Lower lobe of right lung (tissue), 2 donors: Measurements from ENCODE around the gene ARHGEF1. TPM values are rescaled to one million over a fixed set of nuclear protein-coding genes. Genes with fewer than 3 reads are reported as not detected.
A peak's percentile ranks its signal among the peaks of the same experiment; 100 is the strongest.

ENCODE experiments used
- ATAC-seq, 2 donors: fragments of 200-7000 bp; cut with Tn5 transposase; one replicate each; pipeline ENCODE4 v1.9.1; 2020 to 2022; ENCODE audit warnings: mild to moderate bottlenecking in 2 of 2, moderate library complexity in 2 of 2
- DNase-seq: peaks from one replicate; pipeline ENCODE4 v3.0.0-alpha.2; 2020
- H3K27ac ChIP-seq: fragments of 200-600 bp; one replicate; pipeline ENCODE4 v1.8.0; 2022
- H3K27me3 ChIP-seq: fragments of 200-600 bp; one replicate; pipeline ENCODE4 v1.8.0; 2022; ENCODE audit warnings: low read depth
- H3K36me3 ChIP-seq: fragments of 200-600 bp; one replicate; pipeline ENCODE4 v1.8.0; 2022; ENCODE audit warnings: mild to moderate bottlenecking
- H3K4me1 ChIP-seq: fragments of 200-600 bp; one replicate; pipeline ENCODE4 v1.8.0; 2022
- H3K4me3 ChIP-seq: fragments of 200-600 bp; one replicate; pipeline ENCODE4 v1.8.0; 2022; ENCODE audit warnings: mild to moderate bottlenecking
- H3K9me3 ChIP-seq: fragments of 200-600 bp; one replicate; pipeline ENCODE4 v1.8.0; 2022
- intact Hi-C: fragments of 100-400 bp; cut with DNase I; formaldehyde crosslinking; loops from one replicate; pipeline ENCODE4 v1.11.0; 2022
- total RNA-seq: library from RNA; stranded (reverse); fragmentation: NEBNext Ultra II Directional; extraction: Animal tissue kit (Norgen Biotek cat#: 25700); gene quantifications from one replicate; pipeline ENCODE4 v1.2.1, GENCODE V29; 2021
- TF ChIP-seq, protein P1 (sequence below): fragments of 200-600 bp; IDR thresholded peaks from one replicate; pipeline ENCODE4 v1.8.0; 2022; ENCODE audit warnings: antibody characterized with exemption, mild to moderate bottlenecking
- donor health status: DM: no; HTN: yes; CAD: no; lungs with severe emphysema.

Gene ARHGEF1
- total RNA-seq, 1 donor from 2014 or later, result 206 TPM

DNA sequence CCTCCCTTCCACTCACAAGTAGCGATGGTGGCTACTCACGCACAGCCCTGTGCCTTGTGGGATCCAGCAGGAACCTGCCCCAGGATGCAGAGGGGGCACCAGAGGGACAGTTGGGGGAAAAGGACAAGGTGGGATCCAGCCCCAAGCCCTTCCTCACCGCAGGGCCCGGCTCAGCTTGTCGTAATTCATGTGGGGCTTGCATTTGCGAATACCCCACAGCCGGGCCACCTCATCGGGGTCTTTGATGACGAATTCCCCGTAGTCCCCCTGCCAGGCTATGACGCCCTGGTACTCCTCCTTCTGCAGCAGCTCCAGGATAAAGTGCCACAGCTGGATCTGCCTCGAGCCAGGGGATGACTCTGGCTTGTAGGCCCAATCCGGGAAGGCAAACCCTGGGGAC lies 26.7 kb downstream of the ARHGEF1 start:
- DNase-seq, result no peak
- H3K27me3 ChIP-seq, result peaks cover 20% of the 10 kb centered on the region
- peaks cover 28% of the 10 kb centered on the region for H3K36me3 ChIP-seq
- peaks cover 5% of the 10 kb centered on the region for H3K4me1 ChIP-seq
- TF ChIP-seq, protein P1, sequence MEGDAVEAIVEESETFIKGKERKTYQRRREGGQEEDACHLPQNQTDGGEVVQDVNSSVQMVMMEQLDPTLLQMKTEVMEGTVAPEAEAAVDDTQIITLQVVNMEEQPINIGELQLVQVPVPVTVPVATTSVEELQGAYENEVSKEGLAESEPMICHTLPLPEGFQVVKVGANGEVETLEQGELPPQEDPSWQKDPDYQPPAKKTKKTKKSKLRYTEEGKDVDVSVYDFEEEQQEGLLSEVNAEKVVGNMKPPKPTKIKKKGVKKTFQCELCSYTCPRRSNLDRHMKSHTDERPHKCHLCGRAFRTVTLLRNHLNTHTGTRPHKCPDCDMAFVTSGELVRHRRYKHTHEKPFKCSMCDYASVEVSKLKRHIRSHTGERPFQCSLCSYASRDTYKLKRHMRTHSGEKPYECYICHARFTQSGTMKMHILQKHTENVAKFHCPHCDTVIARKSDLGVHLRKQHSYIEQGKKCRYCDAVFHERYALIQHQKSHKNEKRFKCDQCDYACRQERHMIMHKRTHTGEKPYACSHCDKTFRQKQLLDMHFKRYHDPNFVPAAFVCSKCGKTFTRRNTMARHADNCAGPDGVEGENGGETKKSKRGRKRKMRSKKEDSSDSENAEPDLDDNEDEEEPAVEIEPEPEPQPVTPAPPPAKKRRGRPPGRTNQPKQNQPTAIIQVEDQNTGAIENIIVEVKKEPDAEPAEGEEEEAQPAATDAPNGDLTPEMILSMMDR, result no peak
- H3K9me3 ChIP-seq, result no peaks in the 10 kb centered on the region
- no peak overlapping the region for H3K27ac ChIP-seq
- intact Hi-C loops, result no loop called here
- no peak for ATAC-seq
- no peak overlapping the region for H3K4me3 ChIP-seq

DNA sequence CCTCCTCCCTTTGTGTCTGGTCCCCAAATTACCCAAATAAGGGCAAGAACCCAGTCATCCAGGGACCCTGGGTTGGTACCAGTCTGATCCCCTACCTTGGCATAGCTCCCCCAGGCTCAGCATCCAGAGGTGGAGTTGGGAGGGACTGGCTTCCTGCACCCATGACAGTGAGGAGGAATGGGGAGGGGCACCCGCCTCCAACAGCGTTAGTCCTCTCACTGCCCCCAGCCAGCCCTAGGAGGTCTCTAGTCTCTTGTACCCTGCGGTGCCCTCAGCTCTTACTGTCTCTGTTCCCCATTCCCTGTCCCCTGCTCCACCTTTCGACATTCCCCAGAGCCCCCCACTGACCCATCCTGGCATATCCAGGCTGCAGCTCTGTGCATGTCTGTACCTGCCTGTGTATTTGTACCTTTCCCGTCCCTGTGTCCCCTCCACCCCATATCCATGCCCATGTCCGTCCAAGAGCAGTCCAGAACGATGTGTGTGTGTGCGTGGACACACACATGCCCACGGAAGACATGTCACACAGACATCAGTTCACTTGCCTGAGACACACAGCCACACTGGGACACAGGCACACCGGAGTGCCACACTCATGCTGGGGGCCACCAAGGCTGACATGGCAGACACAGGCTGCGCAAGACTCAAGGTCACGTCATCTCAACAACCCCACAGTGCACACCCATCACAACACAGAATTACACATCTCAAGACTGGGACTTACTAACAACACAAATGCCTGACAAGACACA lies 27.4 kb downstream of the ARHGEF1 start:
- Histone ChIP-seq H3K36me3 (peaks cover 22% of the 10 kb centered on the region), H3K4me3 (no peak overlapping the region), H3K4me1 (peaks cover 5% of the 10 kb centered on the region), H3K27me3 (peaks cover 25% of the 10 kb centered on the region), H3K27ac (no peak overlapping the region), H3K9me3 (no peaks in the 10 kb centered on the region)
- DNase-seq (no peak), ATAC-seq (no peak)
- intact Hi-C loops, result no loop called here
- TF ChIP-seq, protein P1, result no peak

DNA sequence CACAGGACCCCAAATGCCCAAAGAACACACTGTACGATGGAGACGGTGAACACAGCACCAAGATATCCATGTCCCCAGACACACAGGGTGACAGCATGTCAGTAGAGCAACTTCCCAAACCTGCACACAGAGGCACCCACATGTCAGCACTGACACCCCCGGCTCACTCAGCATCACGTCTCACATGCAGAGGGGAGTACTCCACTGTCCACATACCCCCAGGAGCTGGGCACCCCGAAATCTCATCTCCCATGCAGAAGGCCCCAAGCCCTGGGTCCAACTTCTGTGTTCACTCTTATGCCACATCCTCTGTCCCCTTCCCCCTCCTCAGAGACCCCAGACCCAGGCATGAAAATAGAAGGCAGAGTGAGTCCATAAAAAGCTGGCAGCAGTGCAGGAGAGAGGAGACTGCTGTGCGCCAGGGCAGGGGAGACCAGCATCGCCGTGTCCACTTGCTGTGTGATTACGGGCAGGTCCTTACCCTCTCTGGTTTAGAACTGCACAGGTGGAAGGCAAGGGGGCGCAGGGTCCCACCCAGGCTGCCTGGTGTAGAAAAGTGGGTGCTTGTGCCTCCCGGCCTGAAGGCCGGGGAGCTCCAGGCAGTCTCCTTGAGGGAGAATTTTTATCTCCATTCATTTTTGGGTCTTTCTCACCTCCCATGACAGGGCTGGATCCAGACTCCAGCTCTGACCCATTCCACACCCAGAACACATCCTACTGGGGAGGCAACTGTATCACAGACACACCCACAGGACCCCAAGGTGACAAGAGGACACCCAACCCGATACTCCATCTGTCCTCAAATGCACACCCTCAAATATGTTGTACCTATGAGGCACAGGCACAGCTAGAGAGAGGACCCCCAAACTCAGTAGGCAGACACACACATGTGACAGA lies 28.3 kb downstream of the ARHGEF1 start:
- Histone ChIP-seq H3K36me3 (peaks cover 13% of the 10 kb centered on the region), H3K9me3 (no peaks in the 10 kb centered on the region), H3K4me1 (no peaks in the 10 kb centered on the region), H3K4me3 (no peak overlapping the region), H3K27me3 (peaks cover 33% of the 10 kb centered on the region), H3K27ac (no peak overlapping the region)
- ATAC-seq (no peak), DNase-seq (no peak)
- TF ChIP-seq, protein P1, result no peak
- intact Hi-C loops, result no loop called here

DNA sequence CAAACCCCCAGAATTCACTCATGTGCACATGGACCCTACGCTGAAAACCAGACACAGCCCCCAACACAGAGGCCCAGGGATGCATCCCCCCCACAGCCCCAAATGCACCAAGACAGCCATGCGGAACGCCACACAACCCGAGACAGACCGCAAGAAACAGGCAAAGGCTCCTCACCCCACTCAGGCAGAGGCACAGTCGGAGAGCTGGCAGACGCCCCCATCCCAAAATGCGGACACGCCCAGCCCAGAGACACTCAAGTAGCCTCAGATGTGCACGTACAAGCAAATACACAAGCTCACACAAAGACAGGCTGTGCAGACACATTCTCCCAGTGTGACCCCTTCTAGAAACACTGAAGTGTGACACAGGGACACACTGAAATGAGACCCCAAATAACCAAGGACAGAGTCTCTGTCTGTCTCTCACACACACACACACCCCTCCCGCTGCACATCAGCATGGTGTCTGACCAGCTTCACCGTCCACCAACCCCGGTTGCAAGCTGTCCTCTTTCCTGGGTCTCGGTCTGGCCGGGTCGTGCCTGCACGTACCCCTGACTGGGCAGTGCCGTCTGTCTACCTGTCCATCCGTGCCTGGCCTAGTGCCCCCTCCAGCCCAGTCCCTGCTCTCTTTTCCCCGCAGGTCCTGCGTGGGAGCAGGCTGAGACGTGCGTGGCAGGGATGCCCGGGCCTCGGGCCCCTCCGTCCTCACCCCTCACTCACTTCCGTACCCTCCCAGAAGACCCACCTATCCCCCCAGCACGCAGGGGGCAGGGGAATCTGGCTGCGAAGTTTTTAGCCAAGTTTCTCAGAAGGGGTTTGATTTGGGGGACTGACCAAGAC lies 29.1 kb downstream of the ARHGEF1 start:
- Histone ChIP-seq H3K9me3 (no peaks in the 10 kb centered on the region), H3K4me1 (no peaks in the 10 kb centered on the region), H3K27me3 (peaks cover 41% of the 10 kb centered on the region), H3K27ac (no peak overlapping the region), H3K4me3 (no peak overlapping the region), H3K36me3 (peaks cover 5% of the 10 kb centered on the region)
- ATAC-seq (no peak), DNase-seq (no peak)
- TF ChIP-seq, protein P1, result no peak
- intact Hi-C loops, result no loop called here

DNA sequence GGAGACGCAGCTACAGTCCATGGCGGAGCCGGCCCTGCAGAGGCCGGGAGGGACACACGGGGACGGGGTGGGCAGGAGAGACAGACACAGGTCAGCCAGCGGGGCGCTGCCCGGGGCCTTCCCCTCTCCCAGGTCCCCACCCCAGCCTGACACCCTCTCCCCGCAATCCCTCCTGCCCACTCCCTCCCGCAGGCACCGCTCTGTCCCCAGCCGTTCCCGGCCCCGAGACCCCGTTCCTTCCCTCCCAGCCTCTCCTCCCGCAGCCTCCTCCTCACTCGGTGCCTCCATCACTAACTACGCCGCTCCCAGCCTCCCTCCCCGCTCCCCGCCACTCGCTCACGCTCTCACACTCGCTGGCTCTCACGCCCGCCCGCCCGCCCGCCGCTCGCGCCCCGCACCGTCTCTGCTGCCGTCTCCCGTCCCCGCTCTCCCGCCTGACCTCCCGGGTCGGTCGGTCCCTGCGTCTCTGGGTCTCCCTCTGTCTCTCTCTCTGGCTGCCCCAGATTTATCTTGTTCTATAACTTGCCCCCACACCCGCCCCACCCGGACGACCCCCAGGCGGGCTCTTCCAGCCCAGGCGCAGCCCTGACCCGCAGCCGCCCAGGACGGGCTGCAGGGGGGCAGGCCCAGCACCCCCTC lies 30.0 kb downstream of the ARHGEF1 start:
- DNase-seq, result no peak
- peaks cover 50% of the 10 kb centered on the region for H3K27me3 ChIP-seq
- H3K9me3 ChIP-seq, result no peaks in the 10 kb centered on the region
- TF ChIP-seq, protein P1, result no peak
- no peak overlapping the region for H3K27ac ChIP-seq
- no peaks in the 10 kb centered on the region for H3K36me3 ChIP-seq
- peak; percentile 11 to 22 for ATAC-seq
- intact Hi-C loops, result no loop called here
- no peaks in the 10 kb centered on the region for H3K4me1 ChIP-seq
- H3K4me3 ChIP-seq, result no peak overlapping the region
